ENCODE results near the gene CA5B. TPM values are rescaled to one million over a fixed set of nuclear protein-coding genes. Genes with fewer than 3 reads are reported as not detected.

CA5B gene
- total RNA-seq, 1 experiment from 2014 or later: 3.4 TPM

GRCh38 chrX:15785176-15785750 is 47.2 kb downstream of the CA5B start:
- no peak overlapping the region for H3K4me3 ChIP-seq
- no peak for DNase-seq

GRCh38 chrX:15786915-15787314 is 48.8 kb downstream of the CA5B start:
- Histone ChIP-seq H3K9me3 (no peaks in the 10 kb centered on the region), H3K36me3 (no peaks in the 10 kb centered on the region), H3K4me3 (no peak overlapping the region), H3K27me3 (no peaks in the 10 kb centered on the region)
- no peak for DNase-seq

More at GRCh38 chrX:15785176-15785750, 47.2 kb downstream of the CA5B start:
- H3K27me3 ChIP-seq: no peaks in the 10 kb centered on the region
- H3K9me3 ChIP-seq: no peaks in the 10 kb centered on the region
- no peaks in the 10 kb centered on the region for H3K36me3 ChIP-seq

GRCh38 chrX:15789979-15790768 is 52.1 kb downstream of the CA5B start, which contains the start of gene ZRSR2:
Gene ZRSR2, plus strand, starts transcription at chrX:15790484. Its CDS starts 12 bp downstream, at chrX:15790496.
- Histone ChIP-seq H3K36me3 (no peaks in the 10 kb centered on the region; the same call in 1 of the 2 replicates), H3K4me3 (peak within 1 kb of the TSS; percentile 86), H3K9me3 (no peaks in the 10 kb centered on the region), H3K27me3 (no peaks in the 10 kb centered on the region)
- DNase-seq: peak; percentile 83

DNA sequence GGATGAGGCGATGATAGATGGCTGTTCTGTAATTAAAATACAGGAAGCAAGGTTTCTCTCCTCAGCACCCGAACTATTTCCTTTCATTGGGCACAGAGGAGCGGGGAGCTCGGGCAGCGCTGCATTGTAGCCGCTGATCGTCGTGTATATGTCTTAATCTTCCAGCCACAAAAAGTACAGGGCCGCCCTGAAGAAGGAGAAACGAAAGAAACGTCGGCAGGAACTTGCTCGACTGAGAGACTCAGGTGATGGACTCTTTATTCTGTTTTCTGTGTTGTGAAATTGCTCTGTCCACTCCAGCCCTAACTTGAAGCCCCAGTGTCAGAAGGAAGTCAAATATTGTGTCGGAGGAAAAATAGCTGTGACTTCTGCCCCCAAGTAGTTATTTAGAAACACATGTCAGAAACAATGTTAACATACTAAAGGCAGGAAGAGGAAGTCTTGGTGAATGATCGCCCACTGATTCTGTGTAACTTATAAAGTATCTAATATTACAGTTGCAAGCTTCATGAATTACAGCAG is 52.8 kb downstream of the CA5B start:
- no peaks in the 10 kb centered on the region; the same call in 1 of the 2 replicates for H3K36me3 ChIP-seq
- peak overlapping the region; percentile 86 for H3K4me3 ChIP-seq
- no peak for DNase-seq
- no peaks in the 10 kb centered on the region for H3K27me3 ChIP-seq
- H3K9me3 ChIP-seq: no peaks in the 10 kb centered on the region

DNA sequence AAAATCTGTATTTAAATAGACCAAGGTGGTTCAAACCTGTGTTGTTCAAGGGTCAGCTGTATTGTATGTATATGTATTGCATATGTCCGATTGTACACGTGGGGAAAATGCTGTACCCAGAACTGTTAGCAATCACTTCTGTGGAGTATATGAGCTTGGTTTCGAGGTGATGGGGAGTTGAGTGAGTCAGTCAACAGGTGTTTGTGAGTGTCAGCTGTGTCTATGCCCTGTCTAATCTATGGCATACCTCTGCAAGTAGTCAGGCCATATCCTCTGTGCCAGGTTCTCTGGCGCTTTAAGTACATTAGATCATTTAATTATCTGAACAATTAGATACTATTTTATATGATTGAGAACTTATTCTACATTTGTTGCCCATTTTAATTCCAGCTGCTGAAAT is 59.6 kb downstream of the CA5B start:
- H3K27me3 ChIP-seq: no peaks in the 10 kb centered on the region
- DNase-seq: no peak
- no peak overlapping the region for H3K4me3 ChIP-seq
- H3K9me3 ChIP-seq: no peaks in the 10 kb centered on the region
- H3K36me3 ChIP-seq: no peaks in the 10 kb centered on the region; the same call in none of the 2 replicates

GRCh38 chrX:15804563-15804962 is 66.5 kb downstream of the CA5B start:
- no peak for DNase-seq
- no peaks in the 10 kb centered on the region for H3K27me3 ChIP-seq
- H3K36me3 ChIP-seq: no peaks in the 10 kb centered on the region; the same call in 1 of the 2 replicates
- H3K4me3 ChIP-seq: no peak overlapping the region
- H3K9me3 ChIP-seq: no peaks in the 10 kb centered on the region

DNA sequence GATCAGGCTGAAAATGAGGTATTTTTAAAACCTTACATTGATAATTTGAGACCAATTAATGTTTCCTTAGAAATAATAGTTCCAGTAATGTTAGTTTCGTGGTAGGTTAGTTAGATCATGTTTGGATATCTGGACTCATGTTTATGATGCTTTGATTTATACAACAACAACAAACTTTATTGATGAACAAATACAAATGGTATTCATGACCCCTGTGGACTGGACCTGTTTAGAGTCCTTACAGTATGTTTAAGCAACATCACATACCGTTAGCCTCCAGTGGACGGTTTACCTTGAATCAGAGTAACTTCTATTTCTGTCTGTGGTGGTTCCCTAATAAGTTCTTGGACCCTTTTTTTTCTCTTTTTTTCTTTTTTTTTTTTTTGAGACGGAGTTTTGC is 70.2 kb downstream of the CA5B start:
- H3K9me3 ChIP-seq: no peaks in the 10 kb centered on the region
- H3K27me3 ChIP-seq: no peaks in the 10 kb centered on the region
- no peaks in the 10 kb centered on the region; the same call in none of the 2 replicates for H3K36me3 ChIP-seq

DNA sequence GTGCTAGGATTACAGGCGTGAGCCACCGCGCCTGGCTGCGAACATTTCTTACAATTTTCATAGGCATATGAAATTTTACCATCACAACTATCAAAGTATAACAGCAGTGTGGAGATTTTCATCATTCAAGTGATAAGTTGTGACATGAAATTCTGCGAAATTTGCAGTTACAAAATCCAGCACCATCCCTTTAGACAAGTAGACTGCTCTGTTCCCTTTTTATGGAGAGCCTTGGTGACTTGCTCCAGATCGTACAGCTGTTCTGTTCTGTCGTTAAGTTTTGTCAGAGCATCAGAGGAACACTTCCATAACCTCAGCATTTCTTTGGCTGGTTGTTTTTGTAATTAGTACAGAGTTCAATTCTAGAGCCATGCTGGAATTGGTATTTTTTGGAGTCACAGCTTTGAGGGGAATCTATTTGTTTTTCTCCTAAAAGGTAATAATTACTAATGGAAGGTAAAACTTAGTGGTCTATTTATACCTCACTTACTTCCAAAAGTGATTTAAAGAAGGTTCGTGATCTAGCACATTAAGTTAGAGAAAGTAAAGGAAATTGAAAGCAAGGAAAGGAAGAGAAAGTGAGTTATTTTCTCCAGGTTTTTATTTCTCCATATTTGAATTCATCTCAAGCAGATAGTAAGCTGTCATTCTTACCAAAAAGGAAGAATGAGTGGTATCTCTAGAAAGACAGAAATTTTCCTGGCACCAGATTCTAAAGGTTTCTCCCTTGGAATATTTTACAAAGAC is 74.3 kb downstream of the CA5B start:
- Histone ChIP-seq H3K4me3 (no peak overlapping the region), H3K36me3 (no peaks in the 10 kb centered on the region; the same call in none of the 2 replicates), H3K9me3 (no peaks in the 10 kb centered on the region), H3K27me3 (no peaks in the 10 kb centered on the region)
- no peak for DNase-seq

More for the DNA sequence above, 70.2 kb downstream of the CA5B start:
- no peak for DNase-seq
- H3K4me3 ChIP-seq: no peak overlapping the region

- H3K9me3 ChIP-seq: no peaks in the 10 kb centered on the region
- no peak for DNase-seq
- H3K4me3 ChIP-seq: no peak overlapping the region
- H3K27me3 ChIP-seq: no peaks in the 10 kb centered on the region
- no peaks in the 10 kb centered on the region; the same call in none of the 2 replicates for H3K36me3 ChIP-seq
Observed at GRCh38 chrX:15813416-15813815, 75.3 kb downstream of the CA5B start.

- Histone ChIP-seq H3K4me3 (no peak overlapping the region), H3K36me3 (no peaks in the 10 kb centered on the region; the same call in 1 of the 2 replicates)
- DNase-seq: no peak
Observed at GRCh38 chrX:15814771-15815365, 76.8 kb downstream of the CA5B start.

GRCh38 chrX:15815779-15816437 is 77.8 kb downstream of the CA5B start:
- H3K36me3 ChIP-seq: no peaks in the 10 kb centered on the region
- H3K27me3 ChIP-seq: no peaks in the 10 kb centered on the region
- DNase-seq: no peak
- no peak overlapping the region for H3K4me3 ChIP-seq
- H3K9me3 ChIP-seq: no peaks in the 10 kb centered on the region

More at GRCh38 chrX:15814771-15815365, 76.8 kb downstream of the CA5B start:
- Histone ChIP-seq H3K9me3 (no peaks in the 10 kb centered on the region), H3K27me3 (no peaks in the 10 kb centered on the region)

GRCh38 chrX:15816438-15816809 is 78.4 kb downstream of the CA5B start:
- no peaks in the 10 kb centered on the region for H3K36me3 ChIP-seq
- no peak for DNase-seq

DNA sequence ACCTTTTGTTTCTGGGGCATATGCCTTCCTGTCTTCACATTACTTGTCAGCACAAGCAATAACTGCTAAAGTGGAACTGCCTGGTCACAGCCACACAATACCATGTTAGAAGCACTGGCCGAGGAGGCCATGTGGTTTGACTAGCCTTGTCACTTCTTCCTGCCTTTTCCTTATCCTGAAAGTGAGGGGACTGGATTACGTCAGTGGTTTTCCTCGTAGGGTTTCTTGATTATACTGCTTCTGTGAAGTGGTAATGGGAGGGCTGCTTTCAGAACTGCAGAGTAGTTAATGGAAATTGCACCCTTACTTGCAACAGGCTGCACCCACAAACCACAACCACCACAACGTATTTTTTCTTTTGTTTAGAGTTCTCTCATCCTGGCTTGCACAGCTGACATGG is 78.8 kb downstream of the CA5B start:
- H3K27me3 ChIP-seq: no peaks in the 10 kb centered on the region
- no peak overlapping the region for H3K4me3 ChIP-seq
- DNase-seq: no peak
- no peaks in the 10 kb centered on the region for H3K9me3 ChIP-seq
- no peaks in the 10 kb centered on the region for H3K36me3 ChIP-seq

More at GRCh38 chrX:15816438-15816809, 78.4 kb downstream of the CA5B start:
- H3K9me3 ChIP-seq: no peaks in the 10 kb centered on the region
- H3K4me3 ChIP-seq: no peak overlapping the region
- H3K27me3 ChIP-seq: no peaks in the 10 kb centered on the region

GRCh38 chrX:15820106-15821073 is 82.3 kb downstream of the CA5B start:
- Histone ChIP-seq H3K4me3 (no peak overlapping the region), H3K36me3 (no peaks in the 10 kb centered on the region), H3K27me3 (no peaks in the 10 kb centered on the region), H3K9me3 (no peaks in the 10 kb centered on the region)
- DNase-seq: no peak

GRCh38 chrX:15822922-15823321 is 84.9 kb downstream of the CA5B start:
- DNase-seq: no peak
- Histone ChIP-seq H3K4me3 (no peak overlapping the region), H3K9me3 (no peaks in the 10 kb centered on the region), H3K36me3 (no peaks in the 10 kb centered on the region), H3K27me3 (no peaks in the 10 kb centered on the region)

Data from MG63 (cell line).